ENCODE measurements around the gene PPIP5K2. TPM values are rescaled to one million over a fixed set of nuclear protein-coding genes. Genes with fewer than 3 reads are reported as not detected.
"Not testable (repeated sequence)": the region's sequence is repeated elsewhere in the genome, so short reads cannot be mapped to it uniquely, and the experiment has no call there.

PPIP5K2 gene
- total RNA-seq, 1 experiment from 2014 or later = 73.4 TPM

GRCh38 chr5:103210952-103211351 lies 90.9 kb downstream of the PPIP5K2 start:
- no peak overlapping the region for H3K4me3 ChIP-seq (ENCODE audit: low read length)
- no peak overlapping the region for H3K27ac ChIP-seq (ENCODE audit: low read length)
- no peaks in the 10 kb centered on the region for H3K9me3 ChIP-seq (ENCODE audit: low read length)
- 0 out of 2 replicates have a peak, but pooled peaks cover 3% of the 10 kb centered on the region for H3K9me2 ChIP-seq (replicated peaks; ENCODE audit: insufficient read depth, low read length)
- no peaks in the 10 kb centered on the region for H3K79me2 ChIP-seq (ENCODE audit: low read length)
- no peak overlapping the region for H2AFZ ChIP-seq (ENCODE audit: low read length)
- DNase-seq = no peak
- no peak overlapping the region for H3K9ac ChIP-seq (ENCODE audit: low read length)
- no peak overlapping the region for H3K4me2 ChIP-seq (ENCODE audit: low read depth, low read length, poor library complexity, severe bottlenecking)
- H3K36me3 ChIP-seq (ENCODE audit: insufficient read depth, low read length) = peaks cover 5% of the 10 kb centered on the region; the same call in 1 of the 2 replicates
- no peaks in the 10 kb centered on the region for H3K27me3 ChIP-seq (ENCODE audit: low read length)
- H3K4me1 ChIP-seq (ENCODE audit: low read length) = no peaks in the 10 kb centered on the region
- H4K20me1 ChIP-seq (ENCODE audit: insufficient read depth, low read depth, low read length) = no peaks in the 10 kb centered on the region

GRCh38 chr5:103211576-103212561 lies 91.8 kb downstream of the PPIP5K2 start:
- H3K4me2 ChIP-seq (ENCODE audit: low read depth, low read length, poor library complexity, severe bottlenecking) = no peak overlapping the region
- H3K9me2 ChIP-seq (replicated peaks; ENCODE audit: insufficient read depth, low read length) = 0 out of 2 replicates have a peak, but pooled peaks cover 3% of the 10 kb centered on the region
- H3K9ac ChIP-seq (ENCODE audit: low read length) = no peak overlapping the region
- no peaks in the 10 kb centered on the region; the same call in 1 of the 2 replicates for H3K36me3 ChIP-seq (ENCODE audit: insufficient read depth, low read length)
- DNase-seq = no peak
- no peak overlapping the region for H3K27ac ChIP-seq (ENCODE audit: low read length)
- H3K9me3 ChIP-seq (ENCODE audit: low read length) = no peaks in the 10 kb centered on the region
- H3K79me2 ChIP-seq (ENCODE audit: low read length) = no peaks in the 10 kb centered on the region
- H4K20me1 ChIP-seq (ENCODE audit: insufficient read depth, low read depth, low read length) = no peaks in the 10 kb centered on the region
- H2AFZ ChIP-seq (ENCODE audit: low read length) = no peak overlapping the region
- H3K4me1 ChIP-seq (ENCODE audit: low read length) = no peaks in the 10 kb centered on the region
- H3K4me3 ChIP-seq (ENCODE audit: low read length) = no peak overlapping the region
- H3K27me3 ChIP-seq (ENCODE audit: low read length) = no peaks in the 10 kb centered on the region

GRCh38 chr5:103216137-103216536 lies 96.0 kb downstream of the PPIP5K2 start:
- no peak for DNase-seq
- no peak overlapping the region for H3K27ac ChIP-seq (ENCODE audit: low read length)
- H3K4me2 ChIP-seq (ENCODE audit: low read depth, low read length, poor library complexity, severe bottlenecking) = no peak overlapping the region
- H2AFZ ChIP-seq (ENCODE audit: low read length) = no peak overlapping the region
- H3K27me3 ChIP-seq (ENCODE audit: low read length) = no peaks in the 10 kb centered on the region
- H3K79me2 ChIP-seq (ENCODE audit: low read length) = no peaks in the 10 kb centered on the region
- 0 out of 2 replicates have a peak, but pooled peaks cover under 1% of the 10 kb centered on the region for H3K9me2 ChIP-seq (replicated peaks; ENCODE audit: insufficient read depth, low read length)
- no peaks in the 10 kb centered on the region; the same call in 1 of the 2 replicates for H3K36me3 ChIP-seq (ENCODE audit: insufficient read depth, low read length)
- H4K20me1 ChIP-seq (ENCODE audit: insufficient read depth, low read depth, low read length) = no peaks in the 10 kb centered on the region
- no peaks in the 10 kb centered on the region for H3K4me1 ChIP-seq (ENCODE audit: low read length)
- H3K4me3 ChIP-seq (ENCODE audit: low read length) = no peak overlapping the region
- H3K9ac ChIP-seq (ENCODE audit: low read length) = no peak overlapping the region
- no peaks in the 10 kb centered on the region for H3K9me3 ChIP-seq (ENCODE audit: low read length)

- H3K4me2 ChIP-seq (ENCODE audit: low read depth, low read length, poor library complexity, severe bottlenecking) = no peak overlapping the region
- no peaks in the 10 kb centered on the region for H3K4me1 ChIP-seq (ENCODE audit: low read length)
- H3K36me3 ChIP-seq (ENCODE audit: insufficient read depth, low read length) = no peaks in the 10 kb centered on the region; the same call in 1 of the 2 replicates
- H3K4me3 ChIP-seq (ENCODE audit: low read length) = no peak overlapping the region
- H3K9me2 ChIP-seq (replicated peaks; ENCODE audit: insufficient read depth, low read length) = no peaks in the 10 kb centered on the region
- DNase-seq = no peak
- no peaks in the 10 kb centered on the region for H4K20me1 ChIP-seq (ENCODE audit: insufficient read depth, low read depth, low read length)
- H3K79me2 ChIP-seq (ENCODE audit: low read length) = no peaks in the 10 kb centered on the region
- H3K9me3 ChIP-seq (ENCODE audit: low read length) = no peaks in the 10 kb centered on the region
- H3K27me3 ChIP-seq (ENCODE audit: low read length) = no peaks in the 10 kb centered on the region
- no peak overlapping the region for H3K27ac ChIP-seq (ENCODE audit: low read length)
- H3K9ac ChIP-seq (ENCODE audit: low read length) = no peak overlapping the region
- no peak overlapping the region for H2AFZ ChIP-seq (ENCODE audit: low read length)
Measured at GRCh38 chr5:103216697-103217096, 96.6 kb downstream of the PPIP5K2 start.

- Histone ChIP-seq H3K27me3 (ENCODE audit: low read length) (no peaks in the 10 kb centered on the region), H3K9me2 (replicated peaks; ENCODE audit: insufficient read depth, low read length) (no peaks in the 10 kb centered on the region), H3K4me3 (ENCODE audit: low read length) (no peak overlapping the region), H3K36me3 (ENCODE audit: insufficient read depth, low read length) (no peaks in the 10 kb centered on the region; the same call in 1 of the 2 replicates), H3K9ac (ENCODE audit: low read length) (no peak overlapping the region), H3K79me2 (ENCODE audit: low read length) (no peaks in the 10 kb centered on the region), H3K4me1 (ENCODE audit: low read length) (no peaks in the 10 kb centered on the region), H3K27ac (ENCODE audit: low read length) (no peak overlapping the region), H2AFZ (ENCODE audit: low read length) (no peak overlapping the region), H4K20me1 (ENCODE audit: insufficient read depth, low read depth, low read length) (no peaks in the 10 kb centered on the region), H3K9me3 (ENCODE audit: low read length) (no peaks in the 10 kb centered on the region), H3K4me2 (ENCODE audit: low read depth, low read length, poor library complexity, severe bottlenecking) (no peak overlapping the region)
- no peak for DNase-seq
Measured at GRCh38 chr5:103217101-103217500, 97.0 kb downstream of the PPIP5K2 start.

GRCh38 chr5:103218164-103218563 lies 98.1 kb downstream of the PPIP5K2 start:
- H3K9me3 ChIP-seq (ENCODE audit: low read length) = no peaks in the 10 kb centered on the region
- no peak for DNase-seq

GRCh38 chr5:103219074-103219473 lies 99.0 kb downstream of the PPIP5K2 start:
- not testable (repeated sequence) for H4K20me1 ChIP-seq (ENCODE audit: insufficient read depth, low read depth, low read length); H3K27me3 ChIP-seq (ENCODE audit: low read length)

More at GRCh38 chr5:103218164-103218563, 98.1 kb downstream of the PPIP5K2 start:
- H4K20me1 ChIP-seq (ENCODE audit: insufficient read depth, low read depth, low read length) = no peaks in the 10 kb centered on the region
- H3K4me1 ChIP-seq (ENCODE audit: low read length) = no peaks in the 10 kb centered on the region
- H3K27ac ChIP-seq (ENCODE audit: low read length) = no peak overlapping the region
- H3K4me3 ChIP-seq (ENCODE audit: low read length) = no peak overlapping the region
- H3K9me2 ChIP-seq (replicated peaks; ENCODE audit: insufficient read depth, low read length) = no peaks in the 10 kb centered on the region
- H3K79me2 ChIP-seq (ENCODE audit: low read length) = no peaks in the 10 kb centered on the region
- H3K27me3 ChIP-seq (ENCODE audit: low read length) = no peaks in the 10 kb centered on the region
- no peaks in the 10 kb centered on the region for H3K36me3 ChIP-seq (ENCODE audit: insufficient read depth, low read length)
- H3K4me2 ChIP-seq (ENCODE audit: low read depth, low read length, poor library complexity, severe bottlenecking) = no peak overlapping the region
- no peak overlapping the region for H3K9ac ChIP-seq (ENCODE audit: low read length)
- no peak overlapping the region for H2AFZ ChIP-seq (ENCODE audit: low read length)

More at GRCh38 chr5:103219074-103219473, 99.0 kb downstream of the PPIP5K2 start:
- not testable (repeated sequence) for H3K9ac ChIP-seq (ENCODE audit: low read length); H3K79me2 ChIP-seq (ENCODE audit: low read length); H3K4me3 ChIP-seq (ENCODE audit: low read length); DNase-seq; H3K9me2 ChIP-seq (replicated peaks; ENCODE audit: insufficient read depth, low read length); H2AFZ ChIP-seq (ENCODE audit: low read length); H3K36me3 ChIP-seq (ENCODE audit: insufficient read depth, low read length); H3K27ac ChIP-seq (ENCODE audit: low read length); H3K9me3 ChIP-seq (ENCODE audit: low read length); H3K4me1 ChIP-seq (ENCODE audit: low read length); H3K4me2 ChIP-seq (ENCODE audit: low read depth, low read length, poor library complexity, severe bottlenecking)
